Uterus (tissue), 2 donors: Measurements from ENCODE around the gene HSPA12A.

Source experiments
- POLR2A ChIP-seq, 2 donors: fragments of 450-650 bp; IDR thresholded peaks; one replicate each; pipeline ENCODE4 v1.6.1; 2016; ENCODE audit warnings: antibody characterized with exemption in 2 of 2, mild to moderate bottlenecking in 1 of 2, moderate library complexity in 1 of 2
- TF ChIP-seq, protein P1 (sequence below), 4 experiments: fragments of 200-600 bp in 2 of 4; fragments of 450-650 bp in 2 of 4; sonication (generic) in 2 of 4; IDR thresholded peaks; one replicate each; pipeline ENCODE4 v1.5.1; 2016 to 2019; ENCODE audit warnings: antibody characterized with exemption in 4 of 4, mild to moderate bottlenecking in 2 of 4, moderate library complexity in 1 of 4

GRCh38 chr10:116683821-116684220 lies 58.5 kb downstream of the HSPA12A start:
- TF ChIP-seq POLR2A (IDR thresholded peaks at IDR 0.05) = no peak
- TF ChIP-seq, protein P1, sequence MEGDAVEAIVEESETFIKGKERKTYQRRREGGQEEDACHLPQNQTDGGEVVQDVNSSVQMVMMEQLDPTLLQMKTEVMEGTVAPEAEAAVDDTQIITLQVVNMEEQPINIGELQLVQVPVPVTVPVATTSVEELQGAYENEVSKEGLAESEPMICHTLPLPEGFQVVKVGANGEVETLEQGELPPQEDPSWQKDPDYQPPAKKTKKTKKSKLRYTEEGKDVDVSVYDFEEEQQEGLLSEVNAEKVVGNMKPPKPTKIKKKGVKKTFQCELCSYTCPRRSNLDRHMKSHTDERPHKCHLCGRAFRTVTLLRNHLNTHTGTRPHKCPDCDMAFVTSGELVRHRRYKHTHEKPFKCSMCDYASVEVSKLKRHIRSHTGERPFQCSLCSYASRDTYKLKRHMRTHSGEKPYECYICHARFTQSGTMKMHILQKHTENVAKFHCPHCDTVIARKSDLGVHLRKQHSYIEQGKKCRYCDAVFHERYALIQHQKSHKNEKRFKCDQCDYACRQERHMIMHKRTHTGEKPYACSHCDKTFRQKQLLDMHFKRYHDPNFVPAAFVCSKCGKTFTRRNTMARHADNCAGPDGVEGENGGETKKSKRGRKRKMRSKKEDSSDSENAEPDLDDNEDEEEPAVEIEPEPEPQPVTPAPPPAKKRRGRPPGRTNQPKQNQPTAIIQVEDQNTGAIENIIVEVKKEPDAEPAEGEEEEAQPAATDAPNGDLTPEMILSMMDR (IDR thresholded peaks at IDR 0.05) = no peak
